Measurements from ENCODE around the gene GALNT10. TPM values are rescaled to one million over a fixed set of nuclear protein-coding genes. Genes with fewer than 3 reads are reported as not detected.

Gene GALNT10
- total and polyA plus RNA-seq, 2 experiments from 2014 or later = 43.0 to 45.9 TPM

DNA sequence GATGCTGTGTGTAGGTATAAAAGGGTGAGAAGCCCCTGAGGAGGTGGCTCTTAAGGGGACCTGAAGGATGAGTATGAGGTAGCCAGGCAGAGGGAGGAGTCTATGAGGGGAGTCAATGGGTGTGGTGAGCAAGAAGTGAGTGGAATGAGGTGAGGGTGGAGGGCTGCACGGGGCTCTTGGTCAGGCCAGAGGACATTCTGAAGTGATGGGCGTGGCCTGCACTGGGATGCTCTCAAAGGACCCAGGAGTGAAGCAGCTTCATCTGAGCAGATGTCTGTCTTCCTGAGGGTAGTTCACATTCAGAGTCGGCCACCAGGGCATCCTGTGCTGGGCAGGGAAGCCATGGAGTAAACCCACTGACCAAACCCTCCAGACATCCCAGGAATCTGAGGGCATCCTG lies 210.1 kb downstream of the GALNT10 start:
- DNase-seq (ENCODE audit: low spot score) = no peak
- no peaks in the 10 kb centered on the region for H3K9me3 ChIP-seq (ENCODE audit: low read depth)
- no peaks in the 10 kb centered on the region for H4K20me1 ChIP-seq (ENCODE audit: insufficient read depth, poor library complexity, severe bottlenecking)
- peaks cover 9% of the 10 kb centered on the region for H3K4me1 ChIP-seq (ENCODE audit: insufficient read depth)
- no peaks in the 10 kb centered on the region for H3K79me2 ChIP-seq
- no peak overlapping the region for H3K4me3 ChIP-seq
- no peaks in the 10 kb centered on the region for H3K27me3 ChIP-seq
- H3K36me3 ChIP-seq (replicated peaks; ENCODE audit: insufficient read depth, low read depth) = no peaks in the 10 kb centered on the region
- H2AFZ ChIP-seq = no peak overlapping the region
- no peak overlapping the region for H3K27ac ChIP-seq
- TF ChIP-seq EZH2 (IDR thresholded peaks at IDR 0.05; ENCODE audit: borderline replicate concordance) = no peak
- TF ChIP-seq EZH2phosphoT487 (IDR thresholded peaks at IDR 0.05; ENCODE audit: low read depth, severe bottlenecking, unreplicated experiment) = no peak
- TF ChIP-seq, protein P1, sequence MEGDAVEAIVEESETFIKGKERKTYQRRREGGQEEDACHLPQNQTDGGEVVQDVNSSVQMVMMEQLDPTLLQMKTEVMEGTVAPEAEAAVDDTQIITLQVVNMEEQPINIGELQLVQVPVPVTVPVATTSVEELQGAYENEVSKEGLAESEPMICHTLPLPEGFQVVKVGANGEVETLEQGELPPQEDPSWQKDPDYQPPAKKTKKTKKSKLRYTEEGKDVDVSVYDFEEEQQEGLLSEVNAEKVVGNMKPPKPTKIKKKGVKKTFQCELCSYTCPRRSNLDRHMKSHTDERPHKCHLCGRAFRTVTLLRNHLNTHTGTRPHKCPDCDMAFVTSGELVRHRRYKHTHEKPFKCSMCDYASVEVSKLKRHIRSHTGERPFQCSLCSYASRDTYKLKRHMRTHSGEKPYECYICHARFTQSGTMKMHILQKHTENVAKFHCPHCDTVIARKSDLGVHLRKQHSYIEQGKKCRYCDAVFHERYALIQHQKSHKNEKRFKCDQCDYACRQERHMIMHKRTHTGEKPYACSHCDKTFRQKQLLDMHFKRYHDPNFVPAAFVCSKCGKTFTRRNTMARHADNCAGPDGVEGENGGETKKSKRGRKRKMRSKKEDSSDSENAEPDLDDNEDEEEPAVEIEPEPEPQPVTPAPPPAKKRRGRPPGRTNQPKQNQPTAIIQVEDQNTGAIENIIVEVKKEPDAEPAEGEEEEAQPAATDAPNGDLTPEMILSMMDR (IDR thresholded peaks at IDR 0.05; ENCODE audit: poor library complexity) = no peak
- no peak overlapping the region for H3K4me2 ChIP-seq
- H3K9me2 ChIP-seq (replicated peaks; ENCODE audit: insufficient read depth) = no peaks in the 10 kb centered on the region
- WGBS (ENCODE audit: low lambda C conversion rate, missing lambda C conversion rate) = 86% methylated on average over 3 of the region's 3 CpGs

- H3K36me3 ChIP-seq (replicated peaks; ENCODE audit: insufficient read depth, low read depth) = no peaks in the 10 kb centered on the region
- H3K9me3 ChIP-seq (ENCODE audit: low read depth) = no peaks in the 10 kb centered on the region
- WGBS (ENCODE audit: low lambda C conversion rate, missing lambda C conversion rate) = 80% methylated on average over 5 of the region's 5 CpGs
- peaks cover 13% of the 10 kb centered on the region for H3K4me1 ChIP-seq (ENCODE audit: insufficient read depth)
- no peaks in the 10 kb centered on the region for H3K79me2 ChIP-seq
- no peaks in the 10 kb centered on the region for H4K20me1 ChIP-seq (ENCODE audit: insufficient read depth, poor library complexity, severe bottlenecking)
- H3K4me2 ChIP-seq = no peak overlapping the region
- H3K9me2 ChIP-seq (replicated peaks; ENCODE audit: insufficient read depth) = no peaks in the 10 kb centered on the region
- H3K27ac ChIP-seq = no peak overlapping the region
- DNase-seq (ENCODE audit: low spot score) = no peak
- H3K27me3 ChIP-seq = no peaks in the 10 kb centered on the region
- H2AFZ ChIP-seq = no peak overlapping the region
- no peak overlapping the region for H3K4me3 ChIP-seq
- TF ChIP-seq EZH2 (IDR thresholded peaks at IDR 0.05; ENCODE audit: borderline replicate concordance) (no peak), EZH2phosphoT487 (IDR thresholded peaks at IDR 0.05; ENCODE audit: low read depth, severe bottlenecking, unreplicated experiment) (no peak)
- TF ChIP-seq, protein P1 (IDR thresholded peaks at IDR 0.05; ENCODE audit: poor library complexity) = no peak
Measured at GRCh38 chr5:154401355-154401754, 210.8 kb downstream of the GALNT10 start.

- no peaks in the 10 kb centered on the region for H3K27me3 ChIP-seq
- 97% methylated on average over 9 of the region's 9 CpGs for WGBS (ENCODE audit: low lambda C conversion rate, missing lambda C conversion rate)
- H3K27ac ChIP-seq = no peak overlapping the region
Measured at GRCh38 chr5:154401931-154402330, 211.4 kb downstream of the GALNT10 start.

More at GRCh38 chr5:154401931-154402330, 211.4 kb downstream of the GALNT10 start:
- H3K9me2 ChIP-seq (replicated peaks; ENCODE audit: insufficient read depth) = no peaks in the 10 kb centered on the region
- no peak for DNase-seq (ENCODE audit: low spot score)
- TF ChIP-seq, protein P1 (IDR thresholded peaks at IDR 0.05; ENCODE audit: poor library complexity) = no peak
- TF ChIP-seq EZH2phosphoT487 (IDR thresholded peaks at IDR 0.05; ENCODE audit: low read depth, severe bottlenecking, unreplicated experiment) (no peak), EZH2 (IDR thresholded peaks at IDR 0.05; ENCODE audit: borderline replicate concordance) (no peak)
- H3K4me1 ChIP-seq (ENCODE audit: insufficient read depth) = peaks cover 17% of the 10 kb centered on the region
- no peak overlapping the region for H2AFZ ChIP-seq
- no peak overlapping the region for H3K4me3 ChIP-seq
- H3K36me3 ChIP-seq (replicated peaks; ENCODE audit: insufficient read depth, low read depth) = no peaks in the 10 kb centered on the region
- H4K20me1 ChIP-seq (ENCODE audit: insufficient read depth, poor library complexity, severe bottlenecking) = no peaks in the 10 kb centered on the region
- no peaks in the 10 kb centered on the region for H3K79me2 ChIP-seq
- H3K4me2 ChIP-seq = no peak overlapping the region
- H3K9me3 ChIP-seq (ENCODE audit: low read depth) = no peaks in the 10 kb centered on the region
